EH (cell line): ENCODE measurements around the gene PCDHGA3.
"Not testable (repeated sequence)": the region's sequence is repeated elsewhere in the genome, so short reads cannot be mapped to it uniquely, and the experiment has no call there.

Experiments
- DNase-seq: peaks from one replicate; pipeline ENCODE4 v3.0.0-alpha.2; 2015; ENCODE audit warnings: low read depth

The PCDHGA3 gene

GRCh38 chr5:141383345-141383744 is 39.7 kb downstream of the PCDHGA3 start:
- DNase-seq = no peak

- DNase-seq = no peak
These were observed 41.0 kb downstream of the PCDHGA3 start for GRCh38 chr5:141384471-141385267.

- peak; percentile 32 for DNase-seq
These were observed 44.1 kb downstream of the PCDHGA3 start, which contains the start of gene PCDHGB4 for GRCh38 chr5:141387557-141388311. TSS of gene PCDHGB4 (plus strand) at chr5:141387698. CDS start at chr5:141387885, 187 bp downstream.

GRCh38 chr5:141388661-141389060 is 45.0 kb downstream of the PCDHGA3 start:
- DNase-seq = no peak

DNA sequence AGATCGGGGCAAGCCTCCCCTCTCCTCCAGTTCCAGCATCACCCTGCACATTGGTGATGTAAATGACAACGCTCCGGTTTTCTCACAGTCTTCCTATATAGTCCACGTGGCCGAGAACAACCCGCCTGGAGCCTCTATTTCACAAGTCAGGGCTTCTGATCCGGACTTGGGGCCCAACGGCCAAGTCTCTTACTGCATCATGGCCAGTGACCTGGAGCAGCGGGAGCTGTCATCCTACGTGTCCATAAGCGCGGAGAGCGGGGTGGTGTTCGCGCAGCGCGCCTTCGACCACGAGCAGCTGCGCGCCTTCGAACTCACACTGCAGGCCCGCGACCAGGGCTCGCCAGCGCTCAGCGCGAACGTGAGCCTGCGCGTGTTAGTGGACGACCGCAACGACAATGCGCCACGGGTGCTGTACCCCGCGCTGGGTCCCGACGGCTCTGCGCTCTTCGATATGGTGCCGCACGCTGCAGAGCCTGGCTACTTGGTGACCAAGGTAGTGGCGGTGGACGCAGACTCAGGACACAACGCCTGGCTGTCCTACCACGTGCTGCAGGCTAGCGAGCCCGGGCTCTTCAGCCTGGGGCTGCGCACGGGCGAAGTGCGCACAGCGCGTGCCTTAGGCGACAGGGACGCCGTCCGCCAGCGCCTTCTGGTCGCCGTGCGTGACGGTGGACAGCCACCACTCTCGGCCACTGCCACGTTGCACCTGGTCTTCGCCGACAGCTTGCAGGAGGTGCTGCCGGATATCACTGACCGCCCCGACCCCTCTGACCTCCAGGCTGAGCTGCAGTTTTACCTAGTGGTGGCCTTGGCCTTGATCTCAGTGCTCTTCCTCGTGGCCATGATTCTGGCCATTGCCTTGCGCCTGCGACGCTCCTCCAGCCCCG is 45.8 kb downstream of the PCDHGA3 start:
- DNase-seq = no peak

- peak; percentile 30 for DNase-seq
These were observed 49.0 kb downstream of the PCDHGA3 start, which contains the start of gene PCDHGA8 for GRCh38 chr5:141392429-141393198. TSS of gene PCDHGA8 (plus strand) at chr5:141392633. CDS start at chr5:141392814, 181 bp downstream.

DNA sequence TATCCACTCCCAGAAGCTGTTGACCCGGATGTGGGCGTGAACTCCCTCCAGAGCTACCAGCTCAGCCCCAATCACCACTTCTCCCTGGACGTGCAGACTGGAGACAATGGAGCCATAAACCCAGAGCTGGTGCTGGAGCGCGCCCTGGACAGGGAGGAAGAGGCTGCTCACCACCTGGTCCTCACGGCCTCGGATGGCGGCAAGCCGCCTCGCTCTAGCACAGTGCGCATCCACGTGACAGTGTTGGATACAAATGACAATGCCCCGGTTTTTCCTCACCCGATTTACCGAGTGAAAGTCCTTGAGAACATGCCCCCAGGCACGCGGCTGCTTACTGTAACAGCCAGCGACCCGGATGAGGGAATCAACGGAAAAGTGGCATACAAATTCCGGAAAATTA is 49.6 kb downstream of the PCDHGA3 start:
- no peak for DNase-seq

DNA sequence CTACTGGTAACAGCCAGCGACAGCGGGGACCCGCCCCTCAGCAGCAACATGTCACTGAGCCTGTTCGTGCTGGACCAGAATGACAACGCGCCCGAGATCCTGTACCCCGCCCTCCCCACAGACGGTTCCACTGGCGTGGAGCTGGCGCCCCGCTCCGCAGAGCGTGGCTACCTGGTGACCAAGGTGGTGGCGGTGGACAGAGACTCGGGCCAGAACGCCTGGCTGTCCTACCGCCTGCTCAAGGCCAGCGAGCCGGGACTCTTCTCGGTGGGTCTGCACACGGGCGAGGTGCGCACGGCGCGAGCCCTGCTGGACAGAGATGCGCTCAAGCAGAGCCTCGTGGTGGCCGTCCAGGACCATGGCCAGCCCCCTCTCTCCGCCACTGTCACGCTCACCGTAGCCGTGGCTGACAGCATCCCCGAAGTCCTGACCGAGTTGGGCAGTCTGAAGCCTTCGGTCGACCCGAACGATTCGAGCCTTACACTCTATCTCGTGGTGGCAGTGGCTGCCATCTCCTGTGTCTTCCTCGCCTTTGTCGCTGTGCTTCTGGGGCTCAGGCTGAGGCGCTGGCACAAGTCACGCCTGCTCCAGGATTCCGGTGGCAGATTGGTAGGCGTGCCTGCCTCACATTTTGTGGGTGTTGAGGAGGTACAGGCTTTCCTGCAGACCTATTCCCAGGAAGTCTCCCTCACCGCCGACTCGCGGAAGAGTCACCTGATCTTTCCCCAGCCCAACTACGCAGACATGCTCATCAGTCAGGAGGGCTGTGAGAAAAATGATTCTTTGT is 51.0 kb downstream of the PCDHGA3 start:
- DNase-seq = not testable (repeated sequence)
